Adrenal gland (tissue), 5 donors: Measurements from ENCODE around the gene TOPAZ1.

ENCODE experiments used
- POLR2A ChIP-seq, 2 donors: fragments of 450-650 bp; IDR thresholded peaks; one replicate each; pipeline ENCODE4 v1.6.1; 2017; ENCODE audit warnings: antibody characterized with exemption in 2 of 2, mild to moderate bottlenecking in 2 of 2, moderate library complexity in 1 of 2
- TF ChIP-seq, protein P1 (sequence below), 6 experiments: fragments of 450-650 bp in 4 of 6; fragments of 200-600 bp in 2 of 6; sonication (generic) in 1 of 6; IDR thresholded peaks; 1 replicate in 5 of 6; 2 replicates in 1 of 6; pipeline versions ENCODE4 v1.5.1 to v1.8.0; 2016 to 2021; ENCODE audit warnings: antibody characterized with exemption in 6 of 6, mild to moderate bottlenecking in 2 of 6, moderate library complexity in 1 of 6
- donor health status: DM: no; HTN: no; CAD: no.

GRCh38 chr3:44342176-44342790, 100.6 kb downstream of the TOPAZ1 start:
- TF ChIP-seq POLR2A (IDR thresholded peaks at IDR 0.05) = no peak
- TF ChIP-seq, protein P1, sequence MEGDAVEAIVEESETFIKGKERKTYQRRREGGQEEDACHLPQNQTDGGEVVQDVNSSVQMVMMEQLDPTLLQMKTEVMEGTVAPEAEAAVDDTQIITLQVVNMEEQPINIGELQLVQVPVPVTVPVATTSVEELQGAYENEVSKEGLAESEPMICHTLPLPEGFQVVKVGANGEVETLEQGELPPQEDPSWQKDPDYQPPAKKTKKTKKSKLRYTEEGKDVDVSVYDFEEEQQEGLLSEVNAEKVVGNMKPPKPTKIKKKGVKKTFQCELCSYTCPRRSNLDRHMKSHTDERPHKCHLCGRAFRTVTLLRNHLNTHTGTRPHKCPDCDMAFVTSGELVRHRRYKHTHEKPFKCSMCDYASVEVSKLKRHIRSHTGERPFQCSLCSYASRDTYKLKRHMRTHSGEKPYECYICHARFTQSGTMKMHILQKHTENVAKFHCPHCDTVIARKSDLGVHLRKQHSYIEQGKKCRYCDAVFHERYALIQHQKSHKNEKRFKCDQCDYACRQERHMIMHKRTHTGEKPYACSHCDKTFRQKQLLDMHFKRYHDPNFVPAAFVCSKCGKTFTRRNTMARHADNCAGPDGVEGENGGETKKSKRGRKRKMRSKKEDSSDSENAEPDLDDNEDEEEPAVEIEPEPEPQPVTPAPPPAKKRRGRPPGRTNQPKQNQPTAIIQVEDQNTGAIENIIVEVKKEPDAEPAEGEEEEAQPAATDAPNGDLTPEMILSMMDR (IDR thresholded peaks at IDR 0.05) = no peak
